ENCODE data around the gene PNRC2.
"Not testable (repeated sequence)": the region's sequence is repeated elsewhere in the genome, so short reads cannot be mapped to it uniquely, and the experiment has no call there.

Gene PNRC2

DNA sequence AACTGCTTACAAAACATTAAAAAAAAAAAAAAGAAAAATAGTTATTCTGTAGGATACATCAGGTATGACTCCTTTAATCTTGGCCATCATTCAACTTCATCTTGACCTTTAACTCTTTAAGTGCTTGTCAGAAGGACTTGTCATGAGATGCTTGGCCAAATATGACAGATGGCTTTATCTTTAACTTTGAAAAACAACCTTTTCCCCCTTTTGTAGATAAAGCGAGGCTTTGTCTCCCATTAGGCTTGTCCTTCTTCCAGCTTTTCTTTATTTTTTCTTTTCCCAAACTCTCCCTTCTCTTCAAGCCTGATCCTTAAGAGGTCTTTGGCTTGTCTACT lies 18.2 kb downstream of the PNRC2 start:
- peak overlapping the region; percentile 2 for H3K4me3 ChIP-seq (ENCODE audit: control insufficient read depth, low read depth, low read length)
- DNase-seq (ENCODE audit: low read depth) = peak; percentile 33
- TF ChIP-seq, protein P1, sequence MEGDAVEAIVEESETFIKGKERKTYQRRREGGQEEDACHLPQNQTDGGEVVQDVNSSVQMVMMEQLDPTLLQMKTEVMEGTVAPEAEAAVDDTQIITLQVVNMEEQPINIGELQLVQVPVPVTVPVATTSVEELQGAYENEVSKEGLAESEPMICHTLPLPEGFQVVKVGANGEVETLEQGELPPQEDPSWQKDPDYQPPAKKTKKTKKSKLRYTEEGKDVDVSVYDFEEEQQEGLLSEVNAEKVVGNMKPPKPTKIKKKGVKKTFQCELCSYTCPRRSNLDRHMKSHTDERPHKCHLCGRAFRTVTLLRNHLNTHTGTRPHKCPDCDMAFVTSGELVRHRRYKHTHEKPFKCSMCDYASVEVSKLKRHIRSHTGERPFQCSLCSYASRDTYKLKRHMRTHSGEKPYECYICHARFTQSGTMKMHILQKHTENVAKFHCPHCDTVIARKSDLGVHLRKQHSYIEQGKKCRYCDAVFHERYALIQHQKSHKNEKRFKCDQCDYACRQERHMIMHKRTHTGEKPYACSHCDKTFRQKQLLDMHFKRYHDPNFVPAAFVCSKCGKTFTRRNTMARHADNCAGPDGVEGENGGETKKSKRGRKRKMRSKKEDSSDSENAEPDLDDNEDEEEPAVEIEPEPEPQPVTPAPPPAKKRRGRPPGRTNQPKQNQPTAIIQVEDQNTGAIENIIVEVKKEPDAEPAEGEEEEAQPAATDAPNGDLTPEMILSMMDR (conservative IDR thresholded peaks at IDR 0.05; ENCODE audit: control insufficient read depth, insufficient read depth, low read depth, low read length) = no peak

DNA sequence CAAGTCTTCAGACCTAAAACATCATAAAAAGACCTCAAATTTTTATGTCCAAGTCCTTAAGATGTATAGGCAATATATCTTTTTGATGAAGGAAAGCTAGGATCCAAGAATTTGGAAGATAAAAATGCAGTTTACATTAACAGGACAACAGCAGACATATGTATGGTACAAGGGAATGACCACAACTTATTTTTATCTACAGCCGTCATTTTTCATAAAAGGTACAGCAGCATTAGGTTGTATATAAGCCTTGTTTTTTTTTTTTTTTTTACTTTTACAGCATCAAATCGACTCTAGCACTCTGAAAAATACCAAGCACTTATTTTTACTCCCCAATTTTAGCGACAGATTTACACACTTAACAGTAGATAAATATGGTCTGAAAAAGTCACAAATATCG lies 19.2 kb downstream of the PNRC2 start:
- TF ChIP-seq, protein P1 (conservative IDR thresholded peaks at IDR 0.05; ENCODE audit: control insufficient read depth, insufficient read depth, low read depth, low read length) = no peak
- H3K4me3 ChIP-seq (ENCODE audit: control insufficient read depth, low read depth, low read length) = peak overlapping the region; percentile 93
- no peak for DNase-seq (ENCODE audit: low read depth)

DNA sequence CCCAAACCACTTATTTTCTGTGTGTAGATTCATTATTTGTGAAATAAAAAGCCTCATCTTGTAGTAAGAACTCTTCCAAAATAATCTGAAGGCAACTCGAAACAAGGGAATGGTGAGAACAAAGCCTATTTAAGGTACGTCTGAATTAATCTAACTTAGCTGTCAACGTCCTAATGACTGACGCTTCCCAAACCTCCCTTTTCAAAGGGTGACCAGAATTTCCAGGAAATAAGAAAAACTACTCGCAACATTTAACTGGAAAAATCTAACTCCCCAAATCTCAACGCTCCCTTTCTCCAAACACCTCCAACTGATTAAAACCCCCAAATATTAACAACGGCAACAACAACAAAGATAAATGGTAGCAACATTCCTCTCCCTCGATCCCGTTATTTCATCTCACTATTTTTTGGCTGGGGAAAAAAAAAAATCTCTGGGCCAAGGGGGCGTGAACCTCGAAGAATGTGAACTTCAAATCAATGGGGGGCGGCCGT lies 19.8 kb downstream of the PNRC2 start:
- peak overlapping the region; percentile 93 for H3K4me3 ChIP-seq (ENCODE audit: control insufficient read depth, low read depth, low read length)
- no peak for DNase-seq (ENCODE audit: low read depth)
- TF ChIP-seq, protein P1 (conservative IDR thresholded peaks at IDR 0.05; ENCODE audit: control insufficient read depth, insufficient read depth, low read depth, low read length) = no peak

DNA sequence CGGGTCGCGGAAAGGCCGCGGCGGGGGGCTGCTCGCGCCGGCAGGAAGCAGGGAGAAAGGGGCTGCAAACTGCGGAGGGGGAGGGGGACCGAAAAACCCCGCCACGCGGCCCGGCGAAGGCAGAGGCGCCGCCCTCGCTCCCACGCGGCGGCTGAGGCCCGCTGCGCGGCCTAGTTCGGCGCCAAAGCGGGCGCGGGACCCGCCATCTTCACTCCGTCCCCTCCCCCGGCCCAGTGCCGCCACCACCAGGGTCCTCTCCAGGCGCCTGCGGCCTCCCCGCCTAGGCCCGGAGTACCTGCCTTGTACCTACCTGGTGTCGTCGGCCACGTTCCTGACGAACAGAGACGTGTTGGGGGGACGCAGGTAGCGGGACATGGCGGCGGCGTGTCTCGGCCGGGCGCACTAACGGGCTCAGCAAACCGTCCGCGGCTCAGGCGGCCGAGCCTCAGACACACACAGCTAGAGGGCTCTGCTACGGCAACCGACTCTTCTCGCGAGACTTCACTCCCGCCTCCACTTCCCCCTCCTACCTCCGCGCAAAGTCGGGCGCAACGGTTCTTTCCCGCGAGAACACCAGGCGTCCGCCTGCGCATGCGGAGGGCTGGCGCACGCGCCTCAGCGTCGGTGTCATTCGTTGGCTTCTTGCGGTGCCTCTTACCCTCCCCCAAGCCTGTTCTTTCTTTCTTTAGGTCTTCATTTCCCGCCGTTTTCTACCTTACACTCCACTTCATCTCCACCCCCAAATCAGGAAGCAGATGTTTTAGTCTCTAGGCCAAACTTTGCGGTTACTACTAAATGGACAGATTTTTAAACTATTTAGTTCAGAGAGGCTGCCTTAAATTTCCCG lies 20.5 kb downstream of the PNRC2 start, which contains the start of gene SRSF10:
TSS of gene SRSF10 (minus strand) at position 447 of the 847 bp plus-strand sequence. CDS start at position 375, 72 bp downstream.
- TF ChIP-seq, protein P1 (conservative IDR thresholded peaks at IDR 0.05; ENCODE audit: control insufficient read depth, insufficient read depth, low read depth, low read length) = no peak

DNA sequence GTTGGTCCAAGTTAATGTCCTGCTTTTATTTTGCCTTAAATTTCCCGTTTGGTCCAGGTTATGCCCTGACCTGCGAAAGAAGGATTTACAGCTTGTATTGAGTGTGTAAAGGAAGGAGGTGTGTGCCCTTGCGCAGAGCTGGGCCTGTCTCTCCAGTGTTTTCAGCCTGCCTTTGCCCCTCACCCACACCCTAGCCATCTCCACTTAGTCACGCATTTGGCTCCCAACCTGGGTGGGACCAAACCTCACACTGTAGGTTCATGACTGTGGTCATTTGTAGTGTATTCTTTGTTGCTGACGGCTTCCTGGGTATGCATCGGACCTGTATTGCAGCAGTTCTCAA lies 21.1 kb downstream of the PNRC2 start:
- DNase-seq (ENCODE audit: low read depth) = peak; percentile 83
- H3K4me3 ChIP-seq (ENCODE audit: control insufficient read depth, low read depth, low read length) = peak overlapping the region; percentile 47
- TF ChIP-seq, protein P1 (conservative IDR thresholded peaks at IDR 0.05; ENCODE audit: control insufficient read depth, insufficient read depth, low read depth, low read length) = no peak

More for the DNA sequence above, 20.5 kb downstream of the PNRC2 start, which contains the start of gene SRSF10:
- DNase-seq (ENCODE audit: low read depth) = peak; percentile 98
- peak within 1 kb of the TSS; percentile 93 for H3K4me3 ChIP-seq (ENCODE audit: control insufficient read depth, low read depth, low read length)

DNA sequence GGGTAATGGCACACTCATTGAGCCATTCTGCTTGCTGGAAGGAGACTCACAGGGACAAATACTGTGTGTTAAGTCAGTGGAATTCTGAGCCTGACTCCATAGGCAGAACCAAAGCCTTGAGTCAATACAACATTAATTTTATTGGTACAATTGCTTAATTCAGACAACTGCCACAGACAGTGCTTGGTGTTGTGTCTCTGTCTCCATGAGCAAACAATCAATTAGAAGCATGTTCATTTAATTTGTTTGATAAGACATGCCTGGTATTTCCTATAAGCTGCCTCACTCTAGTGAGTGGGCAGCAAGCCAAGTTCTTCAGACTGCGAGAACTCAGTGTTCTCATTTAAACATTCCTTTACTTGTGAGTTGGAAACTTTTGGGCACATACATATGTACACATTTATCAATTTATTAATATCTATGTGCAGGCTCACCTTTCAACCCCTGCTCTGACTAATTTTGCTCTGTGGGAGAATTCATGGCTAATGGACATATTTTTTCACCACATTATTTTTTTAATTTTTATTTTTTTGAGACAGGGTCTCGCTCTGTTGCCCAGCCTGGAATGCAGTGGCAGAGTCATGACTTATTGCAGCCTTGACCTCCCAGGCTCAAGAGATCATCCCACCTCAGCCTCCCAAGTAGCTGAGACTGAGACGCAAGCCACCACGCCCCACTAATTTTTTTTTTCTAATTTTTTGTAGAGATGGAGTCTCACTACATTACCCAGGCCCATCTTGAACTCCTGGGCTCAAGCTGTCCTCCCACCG lies 25.0 kb downstream of the PNRC2 start:
- TF ChIP-seq, protein P1 (conservative IDR thresholded peaks at IDR 0.05; ENCODE audit: control insufficient read depth, insufficient read depth, low read depth, low read length) = no peak
- peak; percentile 88 for DNase-seq (ENCODE audit: low read depth)
- no peak overlapping the region for H3K4me3 ChIP-seq (ENCODE audit: control insufficient read depth, low read depth, low read length)

DNA sequence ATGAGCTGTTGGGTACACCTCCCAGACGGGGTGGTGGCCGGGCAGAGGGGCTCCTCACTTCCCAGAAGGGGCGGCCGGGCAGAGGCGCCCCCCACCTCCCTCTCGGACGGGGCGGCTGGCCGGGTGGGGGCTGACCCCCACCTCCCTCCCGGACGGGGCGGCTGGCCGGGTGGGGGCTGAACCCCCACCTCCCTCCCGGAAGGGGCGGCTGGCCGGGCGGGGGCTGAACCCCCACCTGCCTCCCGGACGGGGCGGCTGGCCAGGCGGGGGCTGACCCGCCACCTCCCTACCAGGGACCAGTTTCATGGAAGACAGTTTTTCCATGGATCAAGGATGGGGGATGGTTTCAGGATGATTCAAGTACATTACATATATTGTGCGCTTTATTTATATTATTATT lies 27.4 kb downstream of the PNRC2 start:
- not testable (repeated sequence) for H3K4me3 ChIP-seq (ENCODE audit: control insufficient read depth, low read depth, low read length); DNase-seq (ENCODE audit: low read depth)
